NCI-H526 (cell line): ENCODE measurements around the gene BARX1.
"Not testable (repeated sequence)": the region's sequence is repeated elsewhere in the genome, so short reads cannot be mapped to it uniquely, and the experiment has no call there.

Experiments
- DNase-seq, 2 experiments: peaks; one replicate each; lab custom pipeline; 2025; lab: John Stamatoyannopoulos, UW

The BARX1 gene

DNA sequence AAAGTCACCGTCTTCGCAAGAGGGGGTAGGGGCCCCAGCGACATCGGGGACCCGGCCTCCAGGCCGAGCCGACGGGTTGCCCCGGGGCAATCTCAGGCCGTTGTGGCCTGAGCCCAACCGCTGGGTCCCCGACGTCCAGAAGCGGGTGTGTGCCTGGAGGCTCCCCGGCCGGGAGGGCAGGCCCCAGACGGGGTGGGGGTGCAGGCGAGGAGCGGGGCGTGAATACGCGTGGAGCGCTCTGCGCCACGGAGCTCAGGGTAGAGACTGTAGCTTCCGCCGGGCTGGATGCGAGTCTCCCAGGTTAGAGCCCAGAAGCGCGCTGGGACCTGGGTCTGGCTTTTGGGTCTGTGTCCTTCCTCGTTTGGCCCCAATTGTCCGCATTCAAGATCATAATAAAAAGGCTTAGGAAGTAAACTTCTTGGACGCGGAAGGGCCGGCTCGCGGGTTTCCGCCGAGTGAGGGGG is 3.5 kb downstream of the BARX1 start:
- no peak for DNase-seq

DNA sequence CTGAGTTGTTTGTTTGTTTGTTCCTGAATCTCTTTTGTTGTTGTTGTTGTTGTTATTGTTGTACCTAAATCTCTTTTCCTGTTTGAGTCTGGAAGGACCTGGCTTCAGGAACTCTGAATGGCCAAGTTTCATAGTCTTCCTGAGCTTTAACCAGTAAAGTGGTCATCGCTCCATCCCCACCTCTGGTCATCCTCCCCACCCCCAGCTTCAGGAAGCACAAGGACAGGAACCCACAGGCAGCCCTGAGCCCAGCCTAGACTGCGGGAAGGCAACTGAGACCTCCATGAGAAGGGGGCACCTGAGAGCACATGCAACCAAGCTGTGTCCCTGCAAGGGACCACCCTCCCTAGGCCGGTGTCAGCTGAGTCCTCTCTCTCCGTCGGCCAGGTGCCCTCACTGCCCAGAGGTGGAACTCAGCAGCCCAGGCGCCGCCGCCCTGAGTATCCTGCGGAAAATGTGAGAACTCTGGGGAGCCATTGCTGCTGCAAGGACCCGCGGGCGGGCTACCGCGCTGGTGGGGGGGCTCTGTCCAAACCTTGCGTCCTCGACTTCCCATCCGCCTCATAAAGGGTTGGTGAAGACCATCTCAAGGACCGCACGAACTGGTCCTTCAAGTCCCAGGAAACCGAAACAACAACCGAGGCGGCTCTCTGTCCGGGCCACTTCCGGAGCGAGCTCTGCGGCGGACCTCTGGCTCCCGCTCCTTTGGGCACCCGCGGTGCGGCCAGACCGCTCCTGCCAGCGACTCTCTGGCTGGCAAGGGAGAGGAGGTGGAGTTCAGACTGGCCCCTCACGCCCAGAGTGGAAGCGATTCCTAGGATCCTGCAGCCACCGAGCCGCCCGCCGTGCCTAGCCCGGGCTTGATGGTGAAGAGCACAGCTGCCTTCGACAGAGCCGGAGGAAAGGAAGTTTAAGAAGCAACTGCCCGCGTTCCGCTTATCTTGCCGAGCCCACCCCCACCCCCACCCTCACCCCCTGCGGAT is 4.2 kb downstream of the BARX1 start:
- no peak for DNase-seq

DNA sequence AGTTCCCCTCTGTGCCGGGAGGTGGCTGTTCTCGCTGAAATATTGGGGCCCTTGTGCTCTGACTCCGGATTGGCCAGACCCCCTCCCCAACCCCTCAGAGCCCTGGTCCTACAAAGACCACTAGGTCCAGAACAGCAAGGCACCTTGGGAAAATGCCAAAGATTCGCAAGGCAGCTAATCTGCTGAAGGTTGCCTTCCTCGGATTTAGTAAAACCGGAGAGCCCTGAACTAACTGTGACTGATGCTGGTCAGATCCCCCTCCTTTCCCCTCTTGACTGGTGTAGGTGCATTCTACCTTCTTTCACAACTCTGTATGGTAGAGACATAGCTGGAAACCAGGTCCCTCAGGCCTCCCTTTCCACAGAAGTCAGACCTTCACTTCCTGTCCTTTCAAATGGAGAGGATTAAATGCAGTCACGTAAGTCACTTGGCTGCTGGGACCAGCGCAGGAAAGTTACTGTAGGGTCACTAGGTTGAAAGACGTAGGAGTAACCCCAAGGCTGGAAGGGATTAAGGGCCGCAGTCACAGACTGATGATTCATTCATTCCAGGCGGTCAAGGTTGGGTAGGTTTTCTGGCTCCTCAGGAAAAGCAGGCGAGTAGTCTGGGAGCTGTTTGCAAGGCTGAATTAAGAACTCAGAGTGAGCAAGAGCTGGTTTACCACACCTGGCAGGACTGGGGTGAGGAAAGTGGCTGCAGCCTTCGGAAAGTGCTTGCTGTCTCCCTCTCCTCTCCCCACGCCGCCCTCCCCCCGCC is 5.3 kb downstream of the BARX1 start:
- DNase-seq, result no peak

DNA sequence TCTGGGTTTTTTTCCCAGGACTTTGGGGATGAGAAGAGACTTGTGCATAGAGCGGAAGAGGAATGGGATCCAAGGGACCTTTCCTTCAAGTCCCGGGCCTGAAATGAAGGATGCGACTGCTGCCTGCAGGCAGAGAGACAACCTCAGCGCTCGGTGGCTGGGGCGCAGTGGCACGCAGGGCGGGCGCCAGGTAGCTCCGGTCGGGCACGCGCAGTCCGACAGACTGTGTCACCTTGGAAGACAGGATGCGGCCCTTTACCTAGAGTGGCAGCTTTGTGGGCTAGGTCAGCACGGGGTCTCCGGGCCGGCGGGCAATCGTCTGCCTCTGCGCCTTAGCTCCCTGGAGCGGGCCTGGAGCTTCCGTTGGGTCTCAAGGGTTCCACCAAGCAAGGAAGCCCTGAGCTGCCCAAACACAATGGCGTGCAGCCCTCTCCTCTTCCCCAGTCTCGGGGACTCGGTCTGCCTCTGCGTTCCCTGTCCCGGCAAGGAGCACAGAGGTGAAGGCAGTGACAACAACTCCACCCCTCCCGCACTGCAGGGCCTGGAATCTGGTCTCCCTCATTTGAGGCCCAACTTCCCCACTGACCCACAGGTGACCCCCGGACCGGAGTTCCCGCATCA is 6.0 kb downstream of the BARX1 start:
- DNase-seq, result no peak

DNA sequence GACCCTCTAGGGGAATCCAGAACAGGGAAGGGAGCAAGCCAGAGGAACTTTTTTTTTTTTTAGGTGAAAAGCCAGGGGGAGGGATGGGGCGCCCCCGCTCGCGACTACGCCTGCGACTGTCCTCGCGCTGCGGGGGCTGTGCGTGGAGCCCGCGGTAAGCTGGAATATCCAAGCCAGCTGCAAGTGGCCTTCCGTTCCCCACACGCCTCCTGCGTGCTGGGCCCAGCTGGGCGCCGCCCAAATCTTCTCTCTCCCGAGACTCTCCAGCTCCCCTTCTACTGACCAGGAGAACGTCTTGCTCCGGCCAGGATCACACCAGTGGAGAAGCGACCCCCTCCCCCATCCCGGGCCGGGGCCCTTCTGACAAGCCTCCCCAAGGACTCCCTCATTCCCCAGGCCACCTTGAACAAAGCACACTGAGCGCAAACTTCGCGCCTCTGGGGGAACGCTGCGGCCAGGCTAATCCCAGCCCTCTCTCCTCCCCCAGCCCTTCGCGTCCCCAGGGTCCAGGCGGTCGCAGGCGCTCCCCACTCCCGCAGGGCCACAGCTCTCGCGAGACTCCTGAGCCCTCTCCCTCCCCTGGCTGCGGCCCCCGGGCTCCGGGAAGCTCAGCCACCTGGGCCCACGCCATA is 6.6 kb downstream of the BARX1 start:
- DNase-seq, result no peak

DNA sequence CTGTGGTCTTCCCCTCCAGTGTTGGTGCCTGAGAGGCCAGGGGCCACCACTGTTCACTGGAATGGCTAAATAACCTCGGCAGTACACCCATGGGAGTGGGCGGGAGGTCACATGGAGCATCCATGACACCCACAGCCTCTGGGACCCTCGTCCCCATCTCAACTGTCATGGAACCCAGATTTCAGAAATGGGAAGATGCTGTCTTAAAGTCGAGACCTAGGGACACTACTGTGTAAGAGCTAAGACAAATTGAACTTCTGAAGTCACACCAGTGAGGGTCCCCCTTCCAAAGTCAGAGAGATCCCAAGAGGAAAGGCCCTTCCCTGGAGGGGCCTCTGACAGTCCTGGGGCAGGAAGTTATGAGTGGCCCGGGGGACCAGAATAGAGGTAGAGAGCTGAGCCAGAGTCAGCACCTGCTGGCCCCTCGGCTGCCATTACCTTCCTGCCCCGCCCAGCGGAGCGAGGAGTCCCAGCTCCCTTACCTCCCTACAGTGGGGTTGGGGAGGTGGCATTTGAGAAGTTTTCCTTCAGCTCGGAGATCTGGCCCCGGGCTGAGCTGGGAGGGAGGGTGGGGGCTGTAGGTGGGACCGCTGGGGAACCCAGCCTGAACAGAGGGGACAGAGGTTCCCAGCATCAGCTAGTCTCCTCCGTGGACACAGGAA is 7.6 kb downstream of the BARX1 start:
- no peak for DNase-seq

DNA sequence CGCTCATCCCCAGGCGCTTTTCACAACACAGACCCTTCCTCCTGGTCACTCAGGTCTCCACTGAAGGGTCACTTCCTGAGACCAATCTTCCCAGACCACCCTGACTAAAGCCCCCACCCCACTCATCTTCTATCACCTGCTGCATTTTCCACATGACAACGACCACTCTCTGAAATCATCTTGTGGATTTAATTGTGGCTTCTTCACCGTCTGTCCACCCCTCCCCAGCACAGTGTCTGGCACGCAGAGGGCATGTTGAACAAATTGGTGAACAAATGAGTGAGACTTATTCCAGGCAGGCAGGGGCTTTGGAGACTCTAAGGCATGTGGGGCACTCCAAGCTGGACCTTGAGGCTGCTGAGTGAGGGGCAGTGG is 8.8 kb downstream of the BARX1 start:
- DNase-seq, result no peak

DNA sequence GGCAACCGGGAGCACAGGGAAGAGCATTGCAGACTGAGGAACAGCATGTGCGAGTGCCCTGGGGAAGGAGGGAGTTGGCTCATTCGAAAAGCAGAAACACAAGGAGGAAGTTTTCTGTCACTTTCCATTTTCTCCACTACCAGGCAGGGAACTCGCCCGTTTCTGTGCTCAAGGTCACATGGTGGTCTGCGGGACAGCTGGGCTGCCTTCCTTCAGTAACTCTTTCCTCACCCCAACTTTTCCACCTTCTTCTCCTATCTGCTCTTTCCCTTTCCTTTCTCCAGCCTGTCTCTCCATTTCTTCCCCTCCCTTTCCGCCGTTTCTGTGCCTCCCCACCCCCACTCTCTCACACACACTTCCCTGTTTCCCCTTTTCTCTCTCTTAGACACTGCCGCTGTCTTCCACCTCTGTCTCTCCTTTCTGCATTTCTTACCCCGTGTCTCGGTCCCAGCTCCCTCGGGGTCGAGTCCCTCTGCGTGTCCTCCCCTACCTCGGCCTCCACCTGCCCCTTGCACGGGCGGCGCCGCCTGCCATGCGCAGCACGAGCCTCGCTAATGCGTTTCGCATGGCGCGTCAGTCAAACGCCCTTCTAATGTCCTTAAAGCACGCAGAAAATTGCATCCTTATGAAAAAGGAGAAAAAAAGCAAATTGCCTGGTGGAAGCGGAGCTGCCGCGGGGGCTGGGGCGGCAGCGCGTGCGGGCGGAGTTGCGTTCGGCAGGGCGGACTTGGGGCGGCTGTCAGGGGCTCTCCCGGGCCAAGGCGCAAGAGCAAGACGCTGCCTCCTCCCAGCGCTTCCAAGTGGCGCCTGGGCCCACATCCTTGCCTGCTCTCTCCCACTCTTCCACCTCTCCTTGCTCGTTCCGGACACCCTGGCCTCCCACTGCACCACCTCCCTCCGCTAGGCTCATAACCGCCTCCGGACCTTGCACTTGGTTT is 9.5 kb downstream of the BARX1 start:
- no peak for DNase-seq

DNA sequence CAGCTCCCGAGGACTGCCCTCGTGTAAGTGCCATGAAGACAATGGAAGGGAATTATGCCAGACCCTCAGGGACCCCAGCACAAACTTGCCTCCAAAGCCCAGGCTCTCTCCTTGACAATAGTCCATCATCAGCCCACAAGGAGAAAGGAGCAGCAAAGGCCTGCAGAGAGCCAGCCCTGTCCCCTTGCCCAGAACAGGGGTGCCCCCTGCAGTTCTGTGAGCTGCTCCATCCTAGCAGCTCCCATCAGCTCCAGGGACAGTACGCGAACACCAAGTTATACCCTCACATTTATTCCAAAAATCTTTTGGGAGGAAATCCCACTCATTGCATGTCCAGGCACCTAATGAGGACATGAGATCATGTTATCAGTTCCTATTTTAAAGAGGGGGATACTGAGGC is 11.1 kb downstream of the BARX1 start:
- DNase-seq, result no peak

DNA sequence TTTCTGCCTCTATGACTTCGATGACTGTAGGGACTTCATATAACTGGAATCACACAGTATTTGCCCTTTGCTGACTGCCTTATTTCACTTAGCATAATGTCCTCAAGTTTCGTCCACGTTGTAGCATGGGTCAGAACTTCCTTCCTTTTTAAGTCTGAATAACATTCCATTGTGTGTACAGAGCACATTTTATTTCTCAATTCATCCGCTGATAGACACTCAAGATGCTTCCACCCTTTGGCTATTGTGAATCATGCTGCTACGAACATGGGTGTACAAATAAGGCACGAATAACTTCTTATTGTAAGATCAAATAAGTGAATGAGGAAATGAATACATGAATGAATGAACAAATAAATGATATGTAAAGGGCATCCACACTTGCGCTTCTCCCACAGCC is 13.0 kb downstream of the BARX1 start:
- DNase-seq, result no peak

DNA sequence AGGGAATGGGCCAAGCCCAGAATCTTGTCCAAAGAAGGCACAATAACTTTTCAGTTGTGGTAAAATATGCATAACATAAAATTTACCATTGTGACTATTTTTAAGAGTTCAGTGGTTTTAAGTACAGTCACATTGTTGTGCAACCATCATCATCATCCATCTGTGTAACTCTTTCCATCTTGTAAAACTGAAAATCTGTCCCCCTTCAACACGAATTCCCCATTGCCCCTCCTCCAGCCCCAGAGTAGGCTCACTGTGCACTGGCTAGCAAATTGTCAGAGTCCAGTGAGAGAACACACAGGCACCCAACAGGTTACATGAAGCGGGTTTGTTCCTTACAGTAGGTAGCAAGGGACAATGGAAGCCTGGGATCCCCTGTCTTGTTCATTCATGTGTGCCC is 13.7 kb downstream of the BARX1 start:
- DNase-seq, result no peak

DNA sequence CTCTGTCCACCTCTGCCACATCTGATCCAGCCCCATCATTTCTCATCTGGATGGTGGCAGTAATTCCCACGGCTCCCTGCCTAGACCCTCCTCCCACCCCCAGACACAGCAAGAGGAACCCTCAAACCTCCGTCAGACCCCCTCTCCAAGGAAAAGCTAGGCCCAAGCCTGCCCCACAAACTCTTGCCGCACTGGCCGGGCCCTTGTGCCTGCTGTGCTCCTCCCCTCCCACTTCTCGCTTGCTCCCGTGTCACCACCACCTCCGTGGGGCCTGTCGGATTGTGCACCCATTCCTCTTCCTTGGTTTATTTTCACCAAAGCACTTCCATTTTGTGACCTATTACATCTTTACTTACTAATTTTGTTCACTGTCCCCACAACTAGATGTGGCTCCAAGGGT is 14.2 kb downstream of the BARX1 start:
- DNase-seq, result no peak

DNA sequence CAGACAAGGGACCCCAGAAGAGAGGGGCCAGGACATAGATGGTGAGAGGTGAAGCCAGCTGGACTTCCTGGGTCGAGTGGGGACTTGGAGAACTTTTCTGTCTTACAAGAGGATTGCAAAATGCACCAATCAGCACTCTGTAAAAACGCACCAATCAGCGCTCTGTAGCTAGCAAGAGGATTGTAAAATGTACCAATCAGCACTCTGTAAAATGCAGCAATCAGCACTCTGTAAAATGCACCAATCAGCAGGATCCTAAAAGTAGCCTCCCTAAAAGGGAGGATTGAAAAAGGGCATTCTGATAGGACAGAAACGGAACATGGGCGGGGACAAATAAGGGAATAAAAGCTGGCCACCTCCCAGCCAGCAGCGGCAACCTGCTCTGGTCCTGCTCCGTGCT is 15.6 kb downstream of the BARX1 start:
- DNase-seq, result not testable (repeated sequence)

DNA sequence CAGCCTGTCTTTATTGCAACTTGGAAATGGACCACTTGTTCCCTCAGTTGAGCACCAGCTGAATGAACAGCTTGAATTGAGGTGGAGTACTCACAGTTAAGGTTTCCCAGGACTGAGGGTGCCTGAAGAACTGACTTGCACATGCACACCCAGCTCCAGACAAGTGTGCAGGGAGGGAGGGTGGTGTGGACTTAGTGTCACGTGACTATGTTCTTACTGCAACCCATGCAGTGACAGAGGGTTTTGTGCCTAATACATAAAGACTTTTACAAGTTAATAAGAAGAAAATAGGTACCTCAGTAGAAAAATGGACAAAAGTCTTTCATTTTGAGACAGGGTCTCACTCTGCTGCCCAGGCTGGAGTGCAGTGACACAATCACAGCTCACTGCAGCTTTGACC is 18.0 kb downstream of the BARX1 start:
- no peak for DNase-seq

DNA sequence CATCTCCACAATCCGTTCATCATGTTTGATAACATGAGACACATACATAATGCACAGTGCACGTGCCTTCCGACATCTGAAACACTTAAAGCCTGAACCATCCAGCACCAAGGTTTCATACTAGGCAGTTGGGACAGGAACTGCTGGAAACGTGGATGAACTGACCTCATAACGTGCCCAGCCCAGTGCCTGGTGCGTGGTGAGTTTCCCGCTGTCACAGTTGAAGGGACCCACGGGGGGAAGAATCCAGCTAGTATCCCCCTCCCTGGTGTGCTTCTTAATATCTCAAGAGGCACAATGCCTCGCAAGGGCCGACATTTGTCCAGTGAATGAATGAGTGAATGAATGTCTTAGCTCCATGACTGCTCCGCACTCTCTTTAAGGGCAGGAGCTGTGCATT is 23.2 kb downstream of the BARX1 start:
- DNase-seq, result no peak

DNA sequence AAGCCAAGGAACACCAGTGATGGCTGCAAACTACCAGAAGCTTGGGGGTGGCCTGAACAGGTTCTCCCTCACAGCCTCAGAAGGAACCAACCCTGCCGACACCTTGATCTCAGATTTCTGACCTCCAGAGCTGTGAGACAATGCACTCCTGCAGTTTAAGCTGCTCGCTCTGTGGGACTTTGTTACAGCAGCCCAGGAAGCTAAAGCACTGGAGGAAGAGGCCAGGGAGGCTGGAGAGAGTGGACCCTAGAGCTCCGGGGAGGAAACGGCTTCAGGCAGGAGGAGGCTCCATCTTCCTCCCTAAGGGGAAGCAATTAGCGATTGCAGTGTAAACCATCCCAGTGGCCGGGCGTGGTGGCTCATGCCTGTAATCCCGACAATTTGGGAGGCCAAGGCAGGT is 25.1 kb downstream of the BARX1 start:
- DNase-seq, result no peak

DNA sequence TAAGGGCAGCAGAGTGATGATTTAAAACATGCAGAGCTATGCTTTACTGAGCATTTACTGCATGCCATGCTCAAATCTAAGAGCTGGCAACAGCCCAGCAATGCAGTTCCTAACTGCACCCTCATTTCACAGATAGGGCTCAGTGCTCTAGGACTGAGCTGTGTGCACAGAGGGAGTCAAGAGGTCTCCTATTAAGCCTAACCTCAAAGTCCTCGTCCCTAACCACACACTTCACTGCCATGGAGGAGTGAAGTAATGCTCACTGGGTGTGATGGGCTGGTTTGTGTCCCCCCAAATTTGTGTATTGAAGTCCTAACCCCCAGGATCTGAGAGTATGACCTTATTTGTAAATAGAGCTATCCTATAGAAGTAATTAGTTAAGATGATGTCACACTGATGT is 25.9 kb downstream of the BARX1 start:
- no peak for DNase-seq

DNA sequence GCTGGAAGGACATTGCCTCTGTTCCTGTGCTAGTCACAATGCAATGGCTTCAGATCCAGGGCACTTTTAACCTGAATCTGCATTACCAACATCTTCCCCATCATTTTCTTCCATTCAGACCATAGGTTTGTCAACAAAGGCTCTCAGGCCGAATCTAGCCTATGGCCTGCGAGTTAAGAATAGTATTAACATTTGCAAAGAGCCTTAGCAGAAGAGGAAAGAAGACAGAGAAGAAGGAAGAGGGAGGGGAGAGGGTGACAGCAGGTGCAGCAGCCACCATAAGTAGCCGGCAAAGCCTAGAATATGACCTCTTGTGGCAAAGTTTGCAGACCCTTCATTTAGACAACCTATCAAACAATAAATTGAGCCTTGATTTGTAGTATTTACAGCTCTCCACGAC is 32.6 kb downstream of the BARX1 start:
- no peak for DNase-seq

DNA sequence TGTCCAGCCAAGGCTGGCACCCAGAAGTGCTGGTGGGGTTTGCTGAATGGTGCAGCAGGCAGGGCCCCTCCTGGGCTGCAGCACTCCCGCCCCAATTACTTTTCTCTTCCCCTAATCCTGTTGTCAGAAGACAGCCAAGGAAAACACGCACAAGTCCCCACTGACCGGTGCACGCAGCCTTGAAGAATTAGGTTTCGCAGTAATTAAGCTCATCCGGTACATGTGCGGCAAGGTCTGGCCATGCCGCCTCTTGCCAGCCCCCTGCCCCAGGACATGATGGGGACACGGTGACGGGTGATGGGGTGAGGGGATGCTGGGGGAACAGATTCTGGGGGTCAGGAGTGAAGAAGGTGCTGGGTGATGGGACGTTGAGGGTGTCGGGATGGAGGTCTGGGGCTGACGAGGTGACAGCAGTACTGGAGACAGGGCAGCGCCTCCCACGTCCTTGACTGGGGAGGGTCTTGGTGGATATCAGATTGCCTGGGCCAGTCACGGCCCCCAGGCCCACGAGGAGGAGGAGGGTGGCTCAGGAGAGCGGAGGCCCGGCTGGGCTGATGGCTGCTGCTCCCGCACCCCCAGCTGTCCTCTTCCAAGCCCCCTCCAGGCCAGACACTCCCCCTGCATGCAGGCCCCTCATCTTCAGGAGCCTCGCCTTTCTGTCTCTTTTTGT is 34.9 kb downstream of the BARX1 start:
- no peak for DNase-seq

DNA sequence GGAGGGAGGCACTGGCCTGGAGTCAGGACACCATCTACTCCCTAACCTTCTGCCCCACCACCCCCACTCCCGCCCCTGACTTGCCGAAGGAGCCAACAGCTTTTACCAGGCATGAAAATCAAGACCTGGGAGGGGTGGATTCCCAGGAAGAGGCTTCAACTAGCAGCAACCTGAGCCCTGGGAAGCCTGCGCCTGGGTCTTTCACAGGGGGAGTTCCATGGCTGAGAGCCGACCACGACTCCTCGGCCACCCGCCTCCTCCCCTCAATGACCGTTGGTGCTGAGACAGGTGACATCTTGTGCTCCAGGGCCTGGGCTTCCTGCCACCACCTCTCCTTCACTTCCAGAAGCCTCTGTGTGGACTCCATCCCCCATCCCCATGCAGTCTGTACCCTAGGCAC is 37.1 kb downstream of the BARX1 start:
- DNase-seq, result no peak
